OCI-LY7 (cell line): ENCODE results near the gene LPCAT3. TPM values are rescaled to one million over a fixed set of nuclear protein-coding genes. Genes with fewer than 3 reads are reported as not detected.

ENCODE experiments used
- BruUV-seq: library from RNA; stranded (reverse); fragments of 400-500 nt; replicated peaks from 2 replicates; lab custom pipeline; 2021; lab: Mats Ljungman, UMichigan
- CTCF ChIA-PET: fragments of 300-600 bp; sonication (Branson Sonifier 250); formaldehyde crosslinking; loops from one replicate; lab custom pipeline; 2022; ENCODE audit warnings: antibody characterized with exemption; ENCODE audit not compliant: unreplicated experiment; lab: Charles Lee
- POLR2A ChIA-PET: fragments of 300-600 bp; sonication (Branson Sonifier 250); formaldehyde crosslinking; loops from one replicate; lab custom pipeline; 2022; ENCODE audit warnings: antibody characterized with exemption; lab: Charles Lee
- DNase-seq: peaks from one replicate; pipeline ENCODE4 v3.0.0-alpha.2; 2015; ENCODE audit warnings: low spot score
- H2AFZ ChIP-seq: fragments of 200-600 bp; sonication (generic), shearing (Covaris generic); 2 replicates; pipeline ENCODE4 v1.6.1; 2014; ENCODE audit warnings: mild to moderate bottlenecking, antibody characterized with exemption, low read length, moderate library complexity
- H3K27ac ChIP-seq: fragments of 200-600 bp; sonication (generic); 2 replicates; pipeline ENCODE4 v1.5.1; 2014; ENCODE audit warnings: mixed run types, low read depth, mild to moderate bottlenecking, moderate library complexity, low read length, inconsistent platforms; ENCODE audit not compliant: poor library complexity, severe bottlenecking
- H3K36me3 ChIP-seq: fragments of 200-600 bp; sonication (generic); 2 replicates; pipeline ENCODE4 v1.6.1; 2014; ENCODE audit warnings: mild to moderate bottlenecking, antibody characterized with exemption, low read length, moderate library complexity, mixed read lengths; ENCODE audit not compliant: insufficient read depth
- H3K4me1 ChIP-seq: fragments of 200-600 bp; sonication (generic); 2 replicates; pipeline ENCODE4 v1.5.1; 2014; ENCODE audit warnings: mild to moderate bottlenecking, low read length; ENCODE audit not compliant: insufficient read depth, poor library complexity, severe bottlenecking
- H3K4me2 ChIP-seq: fragments of 200-600 bp; sonication (generic); 2 replicates; pipeline ENCODE4 v1.6.1; 2014; ENCODE audit warnings: mild to moderate bottlenecking, low read length
- H3K4me3 ChIP-seq: fragments of 200-600 bp; sonication (generic); 2 replicates; pipeline ENCODE4 v1.5.1; 2014; ENCODE audit warnings: mild to moderate bottlenecking, low read depth, low read length; ENCODE audit not compliant: poor library complexity, severe bottlenecking
- H3K79me2 ChIP-seq: fragments of 200-600 bp; sonication (generic); 2 replicates; pipeline ENCODE4 v1.6.1; 2016; ENCODE audit warnings: low read depth, mild to moderate bottlenecking, low read length, moderate library complexity, mixed read lengths; ENCODE audit not compliant: insufficient read depth
- H3K9me2 ChIP-seq: fragments of 200-600 bp; sonication (generic); 2 replicates; pipeline ENCODE4 v1.6.1; 2016; ENCODE audit warnings: mild to moderate bottlenecking, low read length, mixed read lengths; ENCODE audit not compliant: insufficient read depth
- H3K9me3 ChIP-seq: fragments of 200-600 bp; sonication (generic); 2 replicates; pipeline ENCODE4 v1.6.1; 2014; ENCODE audit warnings: mild to moderate bottlenecking, mixed run types, low read length, mixed read lengths
- H4K20me1 ChIP-seq: fragments of 200-600 bp; sonication (generic); 2 replicates; pipeline ENCODE4 v1.6.1; 2014; ENCODE audit warnings: mild to moderate bottlenecking, antibody characterized with exemption, low read length, moderate library complexity, mixed read lengths; ENCODE audit not compliant: insufficient read depth
- EZH2phosphoT487 ChIP-seq: fragments of 200-600 bp; sonication (generic); IDR thresholded peaks from 2 replicates; pipeline ENCODE4 v1.6.1; 2018; ENCODE audit warnings: low read depth, borderline replicate concordance, mild to moderate bottlenecking, mixed run types, antibody characterized with exemption, low read length, moderate library complexity, mixed read lengths
- intact Hi-C: fragments of 100-400 bp; cut with micrococcal nuclease; formaldehyde crosslinking; loops from one replicate; pipeline ENCODE4 v1.10.0; 2022; ENCODE audit not compliant: unreplicated experiment
- total RNA-seq, 2 experiments: library from RNA; depleted of rRNA in 1 of 2; stranded (reverse); fragments of >200 nt in 1 of 2; shearing (Covaris generic) in 1 of 2; gene quantifications; 2 replicates each; pipeline ENCODE4 v1.2.3, GENCODE V29; 2014 to 2022
- TF ChIP-seq, protein P1 (sequence below): fragments of 200-600 bp; sonication (generic); conservative IDR thresholded peaks from 2 replicates; pipeline ENCODE4 v1.5.1; 2014; ENCODE audit warnings: mild to moderate bottlenecking, antibody characterized with exemption, low read length, moderate library complexity, mixed read lengths

Gene LPCAT3
- total RNA-seq, 2 experiments from 2014 or later, result 17.4 to 29.7 TPM

DNA sequence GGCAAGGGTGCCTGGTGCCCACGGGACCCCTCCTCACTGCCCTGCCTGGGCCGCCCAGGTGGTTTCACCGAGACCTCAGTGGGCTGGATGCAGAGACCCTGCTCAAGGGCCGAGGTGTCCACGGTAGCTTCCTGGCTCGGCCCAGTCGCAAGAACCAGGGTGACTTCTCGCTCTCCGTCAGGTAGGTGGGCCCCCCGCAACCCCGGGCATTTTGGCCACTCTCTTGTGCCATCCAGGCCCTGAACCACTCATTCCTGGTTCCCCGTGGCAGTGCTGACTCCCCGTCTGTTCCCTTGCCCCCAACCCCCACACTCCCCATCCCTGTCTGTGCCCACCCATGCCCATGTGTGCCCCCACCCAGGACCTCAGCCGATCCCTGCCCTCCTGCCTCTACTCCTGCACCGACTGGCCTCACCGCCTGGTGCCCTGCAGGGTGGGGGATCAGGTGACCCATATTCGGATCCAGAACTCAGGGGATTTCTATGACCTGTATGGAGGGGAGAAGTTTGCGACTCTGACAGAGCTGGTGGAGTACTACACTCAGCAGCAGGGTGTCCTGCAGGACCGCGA is 66.6 kb downstream of the LPCAT3 start:
- TF ChIP-seq EZH2phosphoT487, result no peak
- TF ChIP-seq, protein P1, sequence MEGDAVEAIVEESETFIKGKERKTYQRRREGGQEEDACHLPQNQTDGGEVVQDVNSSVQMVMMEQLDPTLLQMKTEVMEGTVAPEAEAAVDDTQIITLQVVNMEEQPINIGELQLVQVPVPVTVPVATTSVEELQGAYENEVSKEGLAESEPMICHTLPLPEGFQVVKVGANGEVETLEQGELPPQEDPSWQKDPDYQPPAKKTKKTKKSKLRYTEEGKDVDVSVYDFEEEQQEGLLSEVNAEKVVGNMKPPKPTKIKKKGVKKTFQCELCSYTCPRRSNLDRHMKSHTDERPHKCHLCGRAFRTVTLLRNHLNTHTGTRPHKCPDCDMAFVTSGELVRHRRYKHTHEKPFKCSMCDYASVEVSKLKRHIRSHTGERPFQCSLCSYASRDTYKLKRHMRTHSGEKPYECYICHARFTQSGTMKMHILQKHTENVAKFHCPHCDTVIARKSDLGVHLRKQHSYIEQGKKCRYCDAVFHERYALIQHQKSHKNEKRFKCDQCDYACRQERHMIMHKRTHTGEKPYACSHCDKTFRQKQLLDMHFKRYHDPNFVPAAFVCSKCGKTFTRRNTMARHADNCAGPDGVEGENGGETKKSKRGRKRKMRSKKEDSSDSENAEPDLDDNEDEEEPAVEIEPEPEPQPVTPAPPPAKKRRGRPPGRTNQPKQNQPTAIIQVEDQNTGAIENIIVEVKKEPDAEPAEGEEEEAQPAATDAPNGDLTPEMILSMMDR, result no peak
- Histone ChIP-seq H2AFZ (peak overlapping the region; percentile 46; the same call in 1 of the 2 replicates), H3K9me3 (no peaks in the 10 kb centered on the region), H3K4me2 (peak overlapping the region; percentile 87), H3K36me3 (no peaks in the 10 kb centered on the region), H3K4me3 (peak overlapping the region; percentile 67), H3K9me2 (no peaks in the 10 kb centered on the region), H3K79me2 (no peaks in the 10 kb centered on the region), H4K20me1 (no peaks in the 10 kb centered on the region), H3K27ac (peak overlapping the region; percentile 49), H3K4me1 (peaks cover 82% of the 10 kb centered on the region)
- ChIA-PET POLR2A (interaction anchor here (0.7 to 2.0 kb wide), 5 partner anchors 8 to 100 kb away, joined by 3 to 14 read pairs (median 6); partner anchors contain the start of genes C12orf57, CDCA3, RNU7-1 and USP5), CTCF (interaction anchor here (0.6 to 1.2 kb wide), 5 partner anchors 8 to 324 kb away, joined by 3 to 6 read pairs (median 3); partner anchors contain the start of genes C12orf57 and RNU7-1)
- intact Hi-C loops, result loop anchor here (1.0 kb wide), 1 partner anchor 8 kb away; no protein-coding TSS in a partner anchor
- no peak for DNase-seq
- BruUV-seq, result TSS peak; percentile 54

DNA sequence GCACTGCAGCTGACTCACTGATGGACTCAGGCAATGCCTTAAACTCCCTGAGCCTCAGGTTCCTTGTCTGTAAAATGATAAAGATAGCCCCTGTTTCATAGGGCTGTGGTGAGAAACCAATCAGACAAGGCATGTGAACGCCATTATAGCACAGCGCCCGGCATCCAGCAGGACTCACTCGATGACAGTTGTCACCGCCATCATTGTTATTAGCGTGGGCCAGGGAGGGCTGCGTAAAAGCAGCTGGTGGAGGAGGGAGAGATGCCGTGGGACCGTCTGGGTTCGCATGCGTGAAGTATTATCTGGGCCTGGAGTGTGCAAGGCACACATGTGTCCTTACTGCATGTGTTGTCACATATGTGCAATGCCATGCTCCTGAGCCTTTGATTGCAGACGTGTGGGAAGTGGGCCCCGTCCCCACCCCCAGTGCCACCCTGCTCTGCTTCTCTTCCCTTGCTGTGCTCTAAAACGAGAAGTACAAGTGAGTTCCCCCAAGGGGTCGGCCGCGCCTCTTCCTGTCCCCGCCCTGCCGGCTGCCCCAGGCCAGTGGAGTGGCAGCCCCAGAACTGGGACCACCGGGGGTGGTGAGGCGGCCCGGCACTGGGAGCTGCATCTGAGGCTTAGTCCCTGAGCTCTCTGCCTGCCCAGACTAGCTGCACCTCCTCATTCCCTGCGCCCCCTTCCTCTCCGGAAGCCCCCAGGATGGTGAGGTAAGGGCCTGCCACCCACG is 67.3 kb downstream of the LPCAT3 start, which contains the start of gene PTPN6:
Gene PTPN6 (plus strand): TSS at position 546 of the 730 bp plus-strand sequence. CDS start 157 bp downstream, at position 703.
- DNase-seq, result peak; percentile 83
- ChIA-PET CTCF (interaction anchor here (0.6 to 1.2 kb wide), 5 partner anchors 11 to 323 kb away, joined by 3 to 6 read pairs (median 3); no protein-coding TSS in a partner anchor), POLR2A (interaction anchor here (1.2 to 1.9 kb wide), 2 partner anchors 10 to 18 kb away, joined by 3 to 14 read pairs; no protein-coding TSS in a partner anchor)
- no peak for TF ChIP-seq EZH2phosphoT487
- TF ChIP-seq, protein P1, result no peak
- peak within 1 kb of the TSS; percentile 87 for H3K4me2 ChIP-seq
- no TSS peak for BruUV-seq
- intact Hi-C loops, result loop anchor here (1.0 kb wide), 1 partner anchor 8 kb away; no protein-coding TSS in a partner anchor
- no peaks in the 10 kb centered on the region for H4K20me1 ChIP-seq
- peak within 1 kb of the TSS; percentile 67 for H3K4me3 ChIP-seq
- no peaks in the 10 kb centered on the region for H3K9me3 ChIP-seq
- H3K36me3 ChIP-seq, result no peaks in the 10 kb centered on the region
- H3K9me2 ChIP-seq, result no peaks in the 10 kb centered on the region
- peak within 1 kb of the TSS; percentile 46; the same call in 1 of the 2 replicates for H2AFZ ChIP-seq
- peaks cover 88% of the 10 kb centered on the region for H3K4me1 ChIP-seq
- H3K27ac ChIP-seq, result peak within 1 kb of the TSS; percentile 49
- H3K79me2 ChIP-seq, result no peaks in the 10 kb centered on the region
